Hindlimb muscle (tissue), 1 donor: ENCODE data around the gene FYTTD1. TPM values are rescaled to one million over a fixed set of nuclear protein-coding genes. Genes with fewer than 3 reads are reported as not detected.

Experiments
- DNase-seq: peaks from one replicate; pipeline ENCODE4 v3.0.0-alpha.2; 2013
- polyA plus RNA-seq: library from polyadenylated mRNA; unstranded; fragments of 120-200 nt; gene quantifications from one replicate; pipeline ENCODE4 v1.2.1, GENCODE V29; 2013; ENCODE audit not compliant: insufficient read length

FYTTD1 gene
- polyA plus RNA-seq, 1 donor, result 64.1 TPM

- no peak for DNase-seq
Observed at GRCh38 chr3:197737749-197738462, 11.8 kb upstream of the FYTTD1 start.

DNA sequence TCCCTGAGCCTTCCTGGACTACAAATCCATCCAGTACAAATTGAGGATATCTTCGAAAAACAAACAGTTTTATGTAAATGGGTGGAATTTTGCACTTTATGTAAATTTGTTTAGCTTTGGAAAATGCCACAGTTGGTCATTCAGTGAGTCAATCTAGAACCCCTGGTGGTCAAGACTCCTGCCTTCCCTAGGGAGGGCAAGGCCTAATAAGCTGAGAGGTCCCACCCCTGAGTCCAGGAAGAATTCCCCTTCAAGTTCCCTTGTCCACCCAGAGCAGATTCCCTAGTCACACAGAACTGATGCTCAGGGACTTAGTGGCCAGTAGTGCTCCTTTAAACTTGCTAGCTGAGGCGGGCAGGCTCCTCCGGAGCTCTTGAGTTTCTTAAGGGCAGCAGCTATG is 6.9 kb upstream of the FYTTD1 start:
- no peak for DNase-seq

GRCh38 chr3:197746209-197746608 is 3.5 kb upstream of the FYTTD1 start:
- DNase-seq, result no peak

- DNase-seq, result peak; percentile 13
Observed at GRCh38 chr3:197746801-197747237, 2.9 kb upstream of the FYTTD1 start.

DNA sequence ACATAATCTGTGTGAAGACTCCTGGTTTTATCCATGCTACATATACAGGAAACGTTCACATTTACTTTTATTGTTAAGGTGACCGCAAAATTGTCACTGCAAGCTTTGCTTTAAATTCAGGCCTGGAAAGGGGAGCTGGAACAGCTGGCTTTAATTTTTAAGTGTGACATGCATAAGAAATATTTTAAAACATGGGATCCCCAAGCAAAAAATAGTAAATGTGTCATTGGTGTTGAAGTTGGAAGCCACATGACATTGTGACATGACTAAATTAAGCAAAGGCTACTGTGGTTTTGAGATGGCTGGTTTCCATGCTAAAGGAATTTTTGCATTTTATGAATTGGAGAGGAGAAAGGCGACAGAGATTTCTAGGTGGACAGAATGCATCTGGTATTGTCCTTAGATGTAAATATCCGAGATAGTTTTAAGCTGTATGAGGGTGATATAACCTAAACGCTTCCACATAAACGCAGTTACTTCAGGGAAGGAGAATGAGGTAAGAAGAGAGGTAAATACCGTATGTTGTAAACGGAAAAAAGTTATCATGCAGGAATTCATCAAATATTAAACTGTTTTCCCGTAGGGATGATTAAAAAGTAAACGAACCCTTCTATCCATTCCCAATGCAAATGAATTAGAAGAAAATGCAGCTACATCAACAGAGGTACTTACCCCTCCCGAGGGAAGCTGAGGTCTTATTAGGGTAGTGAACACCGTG is 927 bp upstream of the FYTTD1 start:
- DNase-seq, result no peak

- peak; percentile 73 for DNase-seq
Observed at GRCh38 chr3:197749315-197749600, 425 bp upstream of the FYTTD1 start.

- DNase-seq, result peak; percentile 57
Observed at GRCh38 chr3:197750396-197750831, 731 bp downstream of the FYTTD1 start.

DNA sequence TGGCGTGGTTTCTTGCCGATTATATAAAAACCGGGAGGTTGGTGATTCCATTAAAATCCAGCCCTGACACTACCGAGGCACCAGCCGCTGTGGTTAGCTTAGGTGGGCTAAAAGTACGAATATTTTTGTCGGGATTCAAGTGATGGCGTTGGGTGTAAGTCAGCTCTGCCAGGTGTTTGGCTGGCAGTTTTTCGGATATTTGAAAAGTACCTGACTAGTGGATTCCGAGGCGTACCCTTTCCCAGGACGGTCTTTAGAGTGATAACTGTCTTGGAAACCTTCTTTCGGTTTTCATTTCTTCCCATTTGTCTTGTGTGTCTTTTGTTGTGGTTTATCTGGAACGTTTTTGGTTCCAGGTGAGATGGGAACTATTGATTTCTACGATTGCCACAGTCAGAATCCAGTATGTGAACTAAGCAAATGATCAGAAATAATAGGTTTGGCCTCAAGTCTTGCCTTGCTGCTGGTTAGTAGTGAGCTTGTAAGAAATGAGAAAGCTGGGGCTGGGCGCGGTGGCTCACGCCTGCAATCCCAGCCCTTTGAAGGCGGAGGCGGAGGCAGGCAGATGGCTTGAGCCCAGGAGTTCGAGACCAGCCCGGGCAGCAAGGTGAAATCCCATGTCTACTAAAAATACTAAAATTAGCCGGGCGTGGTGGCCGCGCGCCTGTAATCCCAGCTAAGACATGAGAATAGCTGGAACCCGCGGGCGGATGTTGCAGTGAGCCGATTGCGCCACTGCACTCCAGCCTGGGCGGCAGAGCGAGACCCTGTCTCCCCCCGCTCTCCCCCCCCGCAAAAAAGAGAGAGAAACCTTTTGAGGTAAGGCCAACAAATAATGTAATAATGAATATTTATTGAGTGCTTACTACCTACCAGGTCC is 1.4 kb downstream of the FYTTD1 start:
- peak; percentile 29 for DNase-seq

GRCh38 chr3:197752107-197752506 is 2.4 kb downstream of the FYTTD1 start:
- DNase-seq, result no peak

DNA sequence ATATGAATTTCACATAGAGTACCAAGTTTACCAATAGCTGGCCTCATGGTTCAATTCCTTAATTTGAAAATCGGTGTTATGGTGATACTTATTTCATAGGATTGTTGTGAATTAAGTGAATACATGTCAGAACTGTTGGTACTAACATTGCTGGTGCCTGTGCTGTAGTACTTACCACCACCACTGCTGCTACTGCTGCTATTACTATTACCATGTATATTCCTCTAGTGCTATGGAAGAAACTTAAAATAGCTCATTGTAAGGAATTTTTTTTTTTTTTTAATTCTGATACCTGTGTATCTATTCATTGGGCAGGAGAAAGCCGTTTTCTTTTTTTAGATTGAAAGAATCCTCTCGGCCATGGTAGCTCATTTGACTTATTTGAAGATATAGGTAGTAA is 3.6 kb downstream of the FYTTD1 start:
- DNase-seq, result no peak

- no peak for DNase-seq
Observed at GRCh38 chr3:197756704-197757103, 7.0 kb downstream of the FYTTD1 start.

DNA sequence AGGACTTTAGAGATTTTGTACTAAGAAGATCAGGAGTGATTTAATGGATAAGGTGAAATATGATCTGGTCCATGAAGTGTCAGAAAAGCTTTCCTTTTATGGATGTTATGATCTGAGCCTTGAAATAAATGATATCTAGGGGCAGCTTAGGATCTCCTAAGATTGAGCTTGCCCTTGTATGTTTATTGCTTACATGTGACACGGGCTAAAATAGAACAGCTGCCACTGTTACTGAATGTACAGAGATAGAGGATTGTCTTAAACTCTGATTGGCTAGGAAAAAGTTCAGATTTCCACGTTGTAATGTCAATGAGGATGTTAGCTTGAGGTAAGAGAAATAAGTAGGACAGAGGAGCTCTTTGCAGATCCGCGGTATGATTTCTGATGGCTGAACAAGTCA is 8.8 kb downstream of the FYTTD1 start:
- no peak for DNase-seq

GRCh38 chr3:197761784-197762183 is 12.1 kb downstream of the FYTTD1 start:
- no peak for DNase-seq

DNA sequence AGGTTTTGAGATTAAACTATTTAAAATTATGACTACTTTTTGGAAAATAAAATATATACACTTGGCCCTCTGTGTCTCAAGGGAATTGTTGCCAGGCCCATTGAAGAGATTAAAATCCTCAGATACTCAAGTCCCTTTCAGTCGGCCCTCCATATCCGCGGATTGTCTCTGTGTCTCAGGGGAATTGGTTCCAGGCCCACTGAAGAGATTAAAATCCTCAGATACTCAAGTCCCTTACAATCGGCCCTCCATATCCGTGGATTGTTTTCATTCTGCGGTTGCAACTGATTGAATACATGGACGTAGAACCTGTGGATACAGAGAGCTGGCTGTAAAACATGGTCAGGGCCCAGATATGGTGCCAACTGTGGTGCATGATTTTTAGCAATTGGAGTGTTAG is 25.6 kb downstream of the FYTTD1 start:
- DNase-seq, result no peak

GRCh38 chr3:197782230-197782629 is 32.5 kb downstream of the FYTTD1 start:
- no peak for DNase-seq

DNA sequence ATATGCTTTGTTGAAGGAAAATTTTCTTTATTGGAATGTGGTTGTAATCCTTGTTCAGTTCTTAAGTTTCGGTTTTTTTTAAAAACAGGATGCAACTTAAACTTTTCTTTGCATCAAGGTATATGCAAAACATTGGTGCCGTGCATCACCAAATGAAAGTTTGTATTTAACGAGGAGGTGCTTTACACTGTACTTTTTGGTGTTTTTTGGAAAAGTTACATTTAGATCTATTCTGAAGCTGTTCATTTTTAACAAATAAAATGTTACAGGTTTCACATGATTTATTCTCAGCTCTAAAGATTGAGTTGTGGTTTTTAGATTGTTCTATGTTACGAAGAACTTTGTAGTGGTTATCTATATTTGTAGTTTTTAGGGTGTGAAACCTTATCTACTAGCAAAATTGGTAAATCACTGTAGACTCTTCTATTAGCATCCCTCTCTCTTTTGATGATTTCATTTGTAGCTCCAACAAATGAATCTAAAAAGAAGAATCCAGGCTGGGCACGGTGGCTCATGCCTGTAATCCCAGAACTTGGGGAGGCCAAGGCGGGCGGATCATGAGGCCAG is 34.4 kb downstream of the FYTTD1 start:
- DNase-seq, result no peak

DNA sequence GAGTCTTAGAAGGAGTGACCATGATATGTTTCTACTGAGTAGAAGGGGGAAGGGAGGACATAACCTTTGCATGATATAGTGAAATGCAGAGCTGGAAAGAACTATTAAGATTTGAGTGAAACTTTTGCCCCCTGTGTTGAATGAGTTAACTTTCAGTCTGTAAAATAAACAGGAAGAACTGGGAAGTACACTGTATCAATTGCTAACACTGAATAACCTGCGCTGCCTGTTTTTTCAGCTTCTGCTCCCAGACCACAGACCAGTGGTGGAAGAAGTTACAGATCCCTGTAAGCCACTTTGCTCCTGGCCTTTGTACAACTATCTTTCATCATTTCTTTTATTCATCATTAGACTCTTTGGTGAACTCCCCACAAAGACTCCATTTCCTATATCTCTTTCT is 37.7 kb downstream of the FYTTD1 start:
- no peak for DNase-seq

DNA sequence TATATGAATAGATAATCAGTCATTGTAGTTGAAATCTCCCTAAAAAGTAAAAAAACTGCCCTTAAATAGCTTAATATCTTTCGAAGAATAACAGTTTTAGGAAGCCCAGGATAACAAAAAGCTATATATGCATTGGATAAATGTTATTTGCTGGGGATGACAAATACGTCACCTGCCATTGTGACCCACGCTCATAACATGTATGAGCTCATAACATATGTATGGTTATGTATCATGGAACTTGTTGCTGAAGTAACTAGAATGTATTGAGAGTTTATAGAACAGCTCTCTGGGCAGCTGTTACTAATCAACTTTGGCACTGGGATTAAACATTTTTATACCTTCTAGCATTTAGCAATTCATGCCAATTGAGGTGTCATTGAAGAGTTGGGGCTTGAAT is 39.6 kb downstream of the FYTTD1 start:
- no peak for DNase-seq

GRCh38 chr3:197790033-197790432 is 40.4 kb downstream of the FYTTD1 start:
- no peak for DNase-seq

DNA sequence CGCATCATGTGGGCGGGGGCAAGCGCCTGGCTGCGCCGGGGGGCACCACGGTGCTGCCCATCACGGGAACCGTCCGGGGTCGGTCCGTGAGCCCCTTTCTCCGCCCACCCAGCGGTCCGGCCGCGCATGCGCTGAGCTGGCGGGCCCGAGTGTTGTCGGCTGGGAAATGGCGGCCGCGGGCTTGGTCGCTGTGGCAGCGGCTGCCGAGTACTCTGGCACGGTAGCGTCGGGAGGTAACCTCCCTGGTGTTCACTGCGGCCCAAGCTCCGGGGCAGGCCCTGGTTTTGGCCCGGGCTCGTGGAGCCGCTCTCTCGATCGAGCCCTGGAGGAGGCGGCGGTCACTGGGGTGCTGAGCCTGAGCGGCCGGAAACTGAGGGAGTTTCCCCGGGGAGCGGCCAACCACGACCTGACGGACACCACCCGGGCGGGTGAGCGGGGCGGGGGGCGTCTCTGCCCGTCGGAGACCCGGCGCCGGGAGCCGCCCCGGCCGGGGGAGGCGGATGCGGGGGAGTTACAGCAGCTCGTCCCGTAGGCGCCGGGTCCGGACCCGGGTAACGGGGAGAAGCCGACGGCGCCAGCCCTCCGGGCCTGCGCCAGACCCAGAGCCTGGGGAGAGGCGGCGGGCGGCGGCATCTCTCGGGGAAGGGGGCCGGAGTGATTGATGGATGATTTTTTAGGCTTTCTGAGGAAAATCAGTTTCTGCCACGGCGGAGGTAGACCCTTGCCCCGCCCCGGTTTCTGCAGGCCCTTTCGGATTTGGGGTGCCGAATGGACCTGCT is 41.6 kb downstream of the FYTTD1 start, which contains the start of gene LRCH3:
LRCH3 (plus strand) TSS at position 142 of the 779 bp plus-strand sequence; CDS start at position 167, 25 bp downstream.
- DNase-seq, result peak; percentile 88

DNA sequence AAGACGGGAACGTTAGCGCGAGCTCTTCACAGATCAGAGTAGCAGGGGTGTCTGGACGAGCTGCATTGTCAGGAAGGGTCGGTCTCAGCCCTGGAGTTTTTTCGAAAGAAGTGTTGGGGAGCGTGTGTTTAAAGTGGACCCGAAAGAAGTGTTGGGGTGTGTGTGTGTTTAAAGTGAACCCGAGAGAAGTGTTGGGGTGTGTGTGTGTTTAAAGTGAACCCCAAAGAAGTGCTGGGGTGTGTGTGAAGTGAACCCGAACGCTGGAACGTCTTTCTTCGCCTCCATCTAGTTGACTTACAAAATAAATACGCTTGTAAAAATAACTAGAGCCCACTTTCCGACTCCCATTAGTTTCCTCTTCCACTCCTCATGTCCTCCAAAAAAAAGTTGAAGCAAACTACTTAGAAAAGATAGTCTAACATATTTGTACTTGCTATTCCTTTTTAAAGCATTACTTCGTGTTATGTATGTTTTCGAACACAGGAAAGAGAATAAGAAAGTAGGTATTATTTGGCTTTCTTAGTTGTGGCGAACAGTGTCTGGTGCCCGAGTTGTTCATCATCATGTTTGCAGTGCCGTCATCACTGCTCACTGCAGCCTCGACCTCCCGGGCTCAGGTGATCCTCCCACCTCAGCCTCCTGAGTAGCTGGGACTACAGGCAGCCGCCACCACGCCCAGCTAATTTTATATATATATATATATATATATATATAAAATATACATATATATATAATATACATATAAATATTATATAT is 42.4 kb downstream of the FYTTD1 start:
- DNase-seq, result peak; percentile 7
